Neural cell (in vitro differentiated cells): ENCODE data around the gene DPF1. TPM values are rescaled to one million over a fixed set of nuclear protein-coding genes. Genes with fewer than 3 reads are reported as not detected.

Experiments
- H2AFZ ChIP-seq: fragments of 200-600, 300-800 bp; sonication (generic), shearing (Covaris generic); 2 replicates; pipeline ENCODE4 v1.6.0; 2014; ENCODE audit warnings: low read depth, mild to moderate bottlenecking, antibody characterized with exemption, low read length, moderate library complexity
- H3F3A ChIP-seq: fragments of 200-600 bp; shearing (Covaris generic); 2 replicates; pipeline ENCODE4 v1.6.1; 2016; ENCODE audit warnings: mild to moderate bottlenecking, moderate library complexity, mixed read lengths, antibody characterized with exemption, low read length; ENCODE audit not compliant: insufficient read depth, poor library complexity, severe bottlenecking
- H3K27ac ChIP-seq: fragments of 200-600, 300-800 bp; sonication (generic), shearing (Covaris generic); 2 replicates; pipeline ENCODE4 v1.5.1; 2014; ENCODE audit warnings: mild to moderate bottlenecking, low read length, moderate library complexity
- H3K27me3 ChIP-seq: fragments of 300-800, 200-600 bp; sonication (generic), shearing (Covaris generic); 2 replicates; pipeline ENCODE4 v1.6.0; 2014; ENCODE audit warnings: mild to moderate bottlenecking, low read depth, low read length, moderate library complexity; ENCODE audit not compliant: insufficient read depth
- H3K36me3 ChIP-seq: fragments of 300-800, 200-600 bp; sonication (generic), shearing (Covaris generic); 2 replicates; pipeline ENCODE4 v1.5.1; 2014; ENCODE audit warnings: mild to moderate bottlenecking, antibody characterized with exemption, low read length, moderate library complexity; ENCODE audit not compliant: insufficient read depth
- H3K4me2 ChIP-seq: fragments of 300-800, 200-600 bp; sonication (generic), shearing (Covaris generic); 2 replicates; pipeline ENCODE4 v1.6.0; 2014; ENCODE audit warnings: mild to moderate bottlenecking, low read length
- H3K4me3 ChIP-seq: fragments of 300-800, 200-600 bp; sonication (generic), shearing (Covaris generic); 2 replicates; pipeline ENCODE4 v1.5.1; 2014; ENCODE audit warnings: mild to moderate bottlenecking, low read length, moderate library complexity
- H3K79me2 ChIP-seq: fragments of 200-600 bp; shearing (Covaris generic); replicated peaks from 2 replicates; pipeline ENCODE4 v1.6.0; 2014; ENCODE audit warnings: mild to moderate bottlenecking, low read length, moderate library complexity; ENCODE audit not compliant: insufficient read depth
- H3K9ac ChIP-seq: fragments of 300-800, 200-600 bp; sonication (generic), shearing (Covaris generic); 2 replicates; pipeline ENCODE4 v1.6.1; 2016; ENCODE audit warnings: mild to moderate bottlenecking, low read length, mixed read lengths
- H3K9me2 ChIP-seq: fragments of 200-600 bp; shearing (Covaris generic); 2 replicates; pipeline ENCODE4 v1.6.1; 2016; ENCODE audit warnings: mild to moderate bottlenecking, low read length, mixed read lengths; ENCODE audit not compliant: insufficient read depth
- H3K9me3 ChIP-seq: fragments of 200-600, 300-800 bp; sonication (generic), shearing (Covaris generic); 2 replicates; pipeline ENCODE4 v1.6.1; 2016; ENCODE audit warnings: mild to moderate bottlenecking, mixed run types, low read length, moderate library complexity, mixed read lengths
- H4K20me1 ChIP-seq: fragments of 200-600 bp; shearing (Covaris generic); 2 replicates; pipeline ENCODE4 v1.6.1; 2016; ENCODE audit warnings: mild to moderate bottlenecking, mixed run types; ENCODE audit not compliant: insufficient read depth
- EP300 ChIP-seq: fragments of 450-650 bp; conservative IDR thresholded peaks from 2 replicates; pipeline ENCODE4 v1.6.1; 2014; ENCODE audit warnings: antibody characterized with exemption, mild to moderate bottlenecking, moderate library complexity; ENCODE audit not compliant: poor library complexity, severe bottlenecking
- EZH2 ChIP-seq: fragments of 200-600, 300-800 bp; shearing (Covaris generic), sonication (generic); IDR thresholded peaks from 2 replicates; pipeline ENCODE4 v1.6.1; 2014; ENCODE audit warnings: antibody characterized with exemption, low read length, borderline replicate concordance, mild to moderate bottlenecking; ENCODE audit not compliant: insufficient read depth, poor library complexity, severe bottlenecking
- MXI1 ChIP-seq: fragments of 450-650 bp; conservative IDR thresholded peaks from 2 replicates; pipeline ENCODE4 v1.6.1; 2014; ENCODE audit warnings: antibody characterized with exemption, mild to moderate bottlenecking; ENCODE audit not compliant: poor library complexity, severe bottlenecking
- POLR2AphosphoS5 ChIP-seq: IDR thresholded peaks from 2 replicates; pipeline ENCODE4 v1.6.1; 2012
- RAD21 ChIP-seq: fragments of 450-650 bp; conservative IDR thresholded peaks from 2 replicates; pipeline ENCODE4 v1.6.1; 2014; ENCODE audit warnings: antibody characterized with exemption, mild to moderate bottlenecking, moderate library complexity
- SMC3 ChIP-seq: fragments of 450-650 bp; conservative IDR thresholded peaks from 2 replicates; pipeline ENCODE4 v1.6.1; 2014; ENCODE audit warnings: antibody characterized with exemption, mild to moderate bottlenecking, moderate library complexity; ENCODE audit not compliant: poor library complexity
- TAF1 ChIP-seq: IDR thresholded peaks from 2 replicates; pipeline ENCODE4 v1.6.1; 2012; ENCODE audit warnings: low read depth
- polyA plus RNA-seq: library from polyadenylated mRNA; depleted of rRNA; stranded (reverse); fragments of >200 nt; gene quantifications from 2 replicates; pipeline ENCODE4 v1.2.3, GENCODE V29; 2014
- TF ChIP-seq, protein P1 (sequence below): IDR thresholded peaks from 2 replicates; pipeline ENCODE4 v1.6.1; 2012; ENCODE audit warnings: borderline replicate concordance
- TF ChIP-seq, protein P2 (sequence below): fragments of 450-650 bp; IDR thresholded peaks from 2 replicates; pipeline ENCODE4 v1.5.1; 2014; ENCODE audit warnings: antibody characterized with exemption, mild to moderate bottlenecking, moderate library complexity; ENCODE audit not compliant: poor library complexity, severe bottlenecking

Gene DPF1
- polyA plus RNA-seq, 1 donor from 2014 or later, result 118 TPM

DNA sequence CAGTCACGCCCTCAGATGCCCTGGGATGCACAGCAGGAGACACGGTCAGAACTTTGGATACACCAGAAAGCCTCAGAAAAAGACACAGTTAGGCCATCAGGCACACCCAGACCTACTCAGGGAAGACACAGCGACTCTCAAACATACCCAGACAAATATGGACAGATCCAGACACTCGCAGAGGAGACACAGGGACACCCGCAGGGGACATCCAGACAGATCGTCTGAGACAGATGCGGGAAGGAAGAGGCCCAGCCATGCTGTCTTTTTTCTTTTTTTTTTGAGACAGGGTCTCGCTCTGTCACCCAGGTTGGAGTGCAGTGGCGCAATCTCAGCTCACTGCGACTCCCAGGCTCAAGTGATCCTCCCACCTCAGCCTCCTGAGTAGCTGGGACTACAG is 4.8 kb downstream of the DPF1 start:
- Histone ChIP-seq H3K27me3 (no peaks in the 10 kb centered on the region), H3K27ac (no peak overlapping the region), H3K4me2 (no peak overlapping the region), H3K4me3 (no peak overlapping the region), H3F3A (no peaks in the 10 kb centered on the region), H3K79me2 (peaks cover 14% of the 10 kb centered on the region), H3K36me3 (no peaks in the 10 kb centered on the region), H4K20me1 (no peaks in the 10 kb centered on the region), H3K9ac (no peak overlapping the region), H3K9me3 (no peaks in the 10 kb centered on the region), H3K9me2 (no peaks in the 10 kb centered on the region), H2AFZ (no peak overlapping the region)
- TF ChIP-seq EP300, result no peak
- no peak for TF ChIP-seq POLR2AphosphoS5
- TF ChIP-seq SMC3, result no peak
- TF ChIP-seq TAF1, result no peak
- TF ChIP-seq, protein P1, sequence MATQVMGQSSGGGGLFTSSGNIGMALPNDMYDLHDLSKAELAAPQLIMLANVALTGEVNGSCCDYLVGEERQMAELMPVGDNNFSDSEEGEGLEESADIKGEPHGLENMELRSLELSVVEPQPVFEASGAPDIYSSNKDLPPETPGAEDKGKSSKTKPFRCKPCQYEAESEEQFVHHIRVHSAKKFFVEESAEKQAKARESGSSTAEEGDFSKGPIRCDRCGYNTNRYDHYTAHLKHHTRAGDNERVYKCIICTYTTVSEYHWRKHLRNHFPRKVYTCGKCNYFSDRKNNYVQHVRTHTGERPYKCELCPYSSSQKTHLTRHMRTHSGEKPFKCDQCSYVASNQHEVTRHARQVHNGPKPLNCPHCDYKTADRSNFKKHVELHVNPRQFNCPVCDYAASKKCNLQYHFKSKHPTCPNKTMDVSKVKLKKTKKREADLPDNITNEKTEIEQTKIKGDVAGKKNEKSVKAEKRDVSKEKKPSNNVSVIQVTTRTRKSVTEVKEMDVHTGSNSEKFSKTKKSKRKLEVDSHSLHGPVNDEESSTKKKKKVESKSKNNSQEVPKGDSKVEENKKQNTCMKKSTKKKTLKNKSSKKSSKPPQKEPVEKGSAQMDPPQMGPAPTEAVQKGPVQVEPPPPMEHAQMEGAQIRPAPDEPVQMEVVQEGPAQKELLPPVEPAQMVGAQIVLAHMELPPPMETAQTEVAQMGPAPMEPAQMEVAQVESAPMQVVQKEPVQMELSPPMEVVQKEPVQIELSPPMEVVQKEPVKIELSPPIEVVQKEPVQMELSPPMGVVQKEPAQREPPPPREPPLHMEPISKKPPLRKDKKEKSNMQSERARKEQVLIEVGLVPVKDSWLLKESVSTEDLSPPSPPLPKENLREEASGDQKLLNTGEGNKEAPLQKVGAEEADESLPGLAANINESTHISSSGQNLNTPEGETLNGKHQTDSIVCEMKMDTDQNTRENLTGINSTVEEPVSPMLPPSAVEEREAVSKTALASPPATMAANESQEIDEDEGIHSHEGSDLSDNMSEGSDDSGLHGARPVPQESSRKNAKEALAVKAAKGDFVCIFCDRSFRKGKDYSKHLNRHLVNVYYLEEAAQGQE, result no peak
- TF ChIP-seq, protein P2, sequence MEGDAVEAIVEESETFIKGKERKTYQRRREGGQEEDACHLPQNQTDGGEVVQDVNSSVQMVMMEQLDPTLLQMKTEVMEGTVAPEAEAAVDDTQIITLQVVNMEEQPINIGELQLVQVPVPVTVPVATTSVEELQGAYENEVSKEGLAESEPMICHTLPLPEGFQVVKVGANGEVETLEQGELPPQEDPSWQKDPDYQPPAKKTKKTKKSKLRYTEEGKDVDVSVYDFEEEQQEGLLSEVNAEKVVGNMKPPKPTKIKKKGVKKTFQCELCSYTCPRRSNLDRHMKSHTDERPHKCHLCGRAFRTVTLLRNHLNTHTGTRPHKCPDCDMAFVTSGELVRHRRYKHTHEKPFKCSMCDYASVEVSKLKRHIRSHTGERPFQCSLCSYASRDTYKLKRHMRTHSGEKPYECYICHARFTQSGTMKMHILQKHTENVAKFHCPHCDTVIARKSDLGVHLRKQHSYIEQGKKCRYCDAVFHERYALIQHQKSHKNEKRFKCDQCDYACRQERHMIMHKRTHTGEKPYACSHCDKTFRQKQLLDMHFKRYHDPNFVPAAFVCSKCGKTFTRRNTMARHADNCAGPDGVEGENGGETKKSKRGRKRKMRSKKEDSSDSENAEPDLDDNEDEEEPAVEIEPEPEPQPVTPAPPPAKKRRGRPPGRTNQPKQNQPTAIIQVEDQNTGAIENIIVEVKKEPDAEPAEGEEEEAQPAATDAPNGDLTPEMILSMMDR, result no peak
- TF ChIP-seq RAD21, result no peak
- TF ChIP-seq EZH2, result no peak
- TF ChIP-seq MXI1, result no peak

DNA sequence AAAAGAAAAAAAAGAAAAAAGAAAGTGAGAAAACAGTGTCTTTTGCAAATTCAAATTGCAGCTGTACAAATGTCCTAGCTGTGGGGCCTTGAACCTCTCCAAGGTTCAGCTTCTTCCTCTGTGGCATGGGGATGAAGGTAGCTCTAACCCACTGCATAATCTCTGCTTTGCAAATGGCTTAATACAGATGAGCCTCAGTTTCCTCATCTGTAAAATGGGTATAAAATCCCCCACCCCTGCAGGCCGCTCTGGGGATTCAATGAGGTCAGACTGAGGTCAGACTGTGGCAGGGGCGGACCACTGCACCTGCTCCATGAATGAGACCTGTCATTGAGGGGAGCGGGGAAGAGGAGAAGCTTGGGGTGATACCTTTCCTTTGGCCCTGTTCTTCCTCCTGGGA is 5.8 kb downstream of the DPF1 start:
- H4K20me1 ChIP-seq, result no peaks in the 10 kb centered on the region
- no peak overlapping the region for H2AFZ ChIP-seq
- H3K9me3 ChIP-seq, result no peaks in the 10 kb centered on the region
- H3K9ac ChIP-seq, result no peak overlapping the region
- H3K36me3 ChIP-seq, result no peaks in the 10 kb centered on the region
- no peaks in the 10 kb centered on the region for H3K9me2 ChIP-seq
- H3K4me3 ChIP-seq, result no peak overlapping the region
- H3K79me2 ChIP-seq, result peaks cover 7% of the 10 kb centered on the region
- H3K4me2 ChIP-seq, result no peak overlapping the region
- H3K27me3 ChIP-seq, result no peaks in the 10 kb centered on the region
- TF ChIP-seq MXI1, result no peak
- TF ChIP-seq SMC3, result no peak
- TF ChIP-seq, protein P2, result no peak
- TF ChIP-seq RAD21, result no peak
- no peak for TF ChIP-seq TAF1
- no peak for TF ChIP-seq POLR2AphosphoS5
- TF ChIP-seq, protein P1, result no peak
- no peak for TF ChIP-seq EZH2
- TF ChIP-seq EP300, result no peak
- H3K27ac ChIP-seq, result no peak overlapping the region
- H3F3A ChIP-seq, result no peaks in the 10 kb centered on the region
